GM23248 (cell line): ENCODE results near the gene MINDY2. TPM values are rescaled to one million over a fixed set of nuclear protein-coding genes. Genes with fewer than 3 reads are reported as not detected.
"Not testable (repeated sequence)": the region's sequence is repeated elsewhere in the genome, so short reads cannot be mapped to it uniquely, and the experiment has no call there.

Source experiments
- DNase-seq: peaks from one replicate; pipeline ENCODE4 v3.0.0-alpha.2; 2015
- H2AFZ ChIP-seq: fragments of 200-600 bp; sonication (generic); 2 replicates; pipeline ENCODE4 v1.6.1; 2016; ENCODE audit warnings: antibody characterized with exemption
- H3F3A ChIP-seq: fragments of 200-600 bp; sonication (generic); 2 replicates; pipeline ENCODE4 v1.6.1; 2016; ENCODE audit warnings: mild to moderate bottlenecking, antibody characterized with exemption, mixed run types; ENCODE audit not compliant: insufficient read depth
- H3K27ac ChIP-seq: fragments of 200-600 bp; sonication (generic); 2 replicates; pipeline ENCODE4 v1.5.1; 2016; ENCODE audit warnings: mild to moderate bottlenecking
- H3K27me3 ChIP-seq: fragments of 200-600 bp; sonication (generic); replicated peaks from 2 replicates; pipeline ENCODE4 v1.6.1; 2016; ENCODE audit warnings: mild to moderate bottlenecking; ENCODE audit not compliant: insufficient read depth
- H3K36me3 ChIP-seq: fragments of 200-600 bp; sonication (generic); 2 replicates; pipeline ENCODE4 v1.6.1; 2016; ENCODE audit warnings: low read depth, mild to moderate bottlenecking
- H3K4me1 ChIP-seq: fragments of 200-600 bp; sonication (generic); 2 replicates; pipeline ENCODE4 v1.6.1; 2016; ENCODE audit warnings: mild to moderate bottlenecking; ENCODE audit not compliant: insufficient read depth
- H3K4me2 ChIP-seq: fragments of 200-600 bp; sonication (generic); one replicate; pipeline ENCODE4 v1.6.1; 2016; ENCODE audit warnings: mild to moderate bottlenecking; ENCODE audit not compliant: unreplicated experiment
- H3K4me3 ChIP-seq: fragments of 200-600 bp; sonication (generic); 2 replicates; pipeline ENCODE4 v1.5.1; 2016; ENCODE audit warnings: mild to moderate bottlenecking
- H3K79me2 ChIP-seq: fragments of 200-600 bp; sonication (generic); 2 replicates; pipeline ENCODE4 v1.6.1; 2016; ENCODE audit warnings: mild to moderate bottlenecking; ENCODE audit not compliant: insufficient read depth
- H3K9ac ChIP-seq: fragments of 200-600 bp; sonication (generic); 2 replicates; pipeline ENCODE4 v1.6.1; 2016; ENCODE audit warnings: mild to moderate bottlenecking
- H3K9me2 ChIP-seq: fragments of 200-600 bp; sonication (generic); 2 replicates; pipeline ENCODE4 v1.6.1; 2016; ENCODE audit warnings: mixed run types, mild to moderate bottlenecking, moderate library complexity; ENCODE audit not compliant: insufficient read depth
- H3K9me3 ChIP-seq: fragments of 200-600 bp; sonication (generic); one replicate; pipeline ENCODE4 v1.6.1; 2017; ENCODE audit warnings: low read depth
- H4K20me1 ChIP-seq: fragments of 200-600 bp; sonication (generic); 2 replicates; pipeline ENCODE4 v1.6.0; 2016; ENCODE audit not compliant: insufficient read depth
- EZH2 ChIP-seq: fragments of 200-600 bp; sonication (generic); IDR thresholded peaks from 2 replicates; pipeline ENCODE4 v1.6.1; 2018; ENCODE audit warnings: antibody characterized with exemption, mild to moderate bottlenecking; ENCODE audit not compliant: insufficient read depth, poor library complexity, severe bottlenecking
- EZH2phosphoT487 ChIP-seq: fragments of 200-600 bp; sonication (generic); IDR thresholded peaks from 2 replicates; pipeline ENCODE4 v1.6.1; 2018; ENCODE audit warnings: antibody characterized with exemption, moderate library complexity, mild to moderate bottlenecking, low read depth; ENCODE audit not compliant: insufficient read depth
- WGBS, 2 experiments: methylation state at CpG; one replicate each; pipeline ENCODE4 v1.1.6; 2015 to 2017; ENCODE audit warnings: low lambda C conversion rate in 2 of 2, low coverage in 1 of 2; ENCODE audit errors: missing lambda C conversion rate in 2 of 2; 5-methylcytosine and 5-hydroxymethylcytosine counted together
- in situ Hi-C: fragments of 300-500 bp; cut with MboI; formaldehyde crosslinking; loops from 2 replicates; pipeline ENCODE4 v1.15.0; 2020
- polyA plus RNA-seq: library from polyadenylated mRNA; unstranded; fragments of >200 nt; fragmentation: Nextera tagmentation; extraction: Ambion mirVana; gene quantifications from 2 replicates; pipeline ENCODE4 v1.2.1, GENCODE V29; 2016
- total RNA-seq: library from RNA; depleted of rRNA; stranded (reverse); fragments of >200 nt; shearing (Covaris generic); gene quantifications from 2 replicates; pipeline ENCODE4 v1.2.3, GENCODE V29; 2014

The MINDY2 gene
- total and polyA plus RNA-seq, 2 experiments from 2014 or later = 28.7 to 47.1 TPM

- Histone ChIP-seq H3K36me3 (peaks cover 70% of the 10 kb centered on the region), H3K9ac (no peak overlapping the region), H3K9me2 (no peaks in the 10 kb centered on the region), H4K20me1 (no peaks in the 10 kb centered on the region), H3K4me1 (no peaks in the 10 kb centered on the region), H3K79me2 (no peaks in the 10 kb centered on the region; the same call in 1 of the 2 replicates), H3K27me3 (no peaks in the 10 kb centered on the region), H3F3A (peaks cover 22% of the 10 kb centered on the region), H3K9me3 (no peaks in the 10 kb centered on the region), H3K4me3 (no peak overlapping the region), H3K27ac (no peak overlapping the region), H2AFZ (no peak overlapping the region), H3K4me2 (no peak overlapping the region)
- no peak for DNase-seq
- in situ Hi-C loops = no loop called here
- 76 to 88% methylated on average over 3 of the region's 3 CpGs for WGBS, 2 experiments
- no peak for TF ChIP-seq EZH2
- TF ChIP-seq EZH2phosphoT487 = no peak
Observed at GRCh38 chr15:58880320-58880719, 109.2 kb downstream of the MINDY2 start.

- H3K36me3 ChIP-seq = peaks cover 86% of the 10 kb centered on the region
Observed at GRCh38 chr15:58882243-58882642, 111.1 kb downstream of the MINDY2 start.

GRCh38 chr15:58883926-58884325 is 112.8 kb downstream of the MINDY2 start:
- in situ Hi-C loops, H3K27me3 ChIP-seq, H3K4me2 ChIP-seq: not testable (repeated sequence)

More at GRCh38 chr15:58882243-58882642, 111.1 kb downstream of the MINDY2 start:
- H3K4me2 ChIP-seq = no peak overlapping the region
- H3K9ac ChIP-seq = no peak overlapping the region
- H3K9me3 ChIP-seq = no peaks in the 10 kb centered on the region
- H2AFZ ChIP-seq = no peak overlapping the region
- 83 to 84% methylated on average over 4 of the region's 4 CpGs for WGBS, 2 experiments
- no peak for TF ChIP-seq EZH2
- no peak for TF ChIP-seq EZH2phosphoT487
- no peak for DNase-seq
- no peak overlapping the region for H3K4me3 ChIP-seq
- no peaks in the 10 kb centered on the region for H3K4me1 ChIP-seq
- peaks cover 21% of the 10 kb centered on the region for H3F3A ChIP-seq
- in situ Hi-C loops = no loop called here
- no peak overlapping the region for H3K27ac ChIP-seq
- H3K9me2 ChIP-seq = no peaks in the 10 kb centered on the region
- no peaks in the 10 kb centered on the region for H4K20me1 ChIP-seq
- peaks cover 3% of the 10 kb centered on the region; the same call in 1 of the 2 replicates for H3K79me2 ChIP-seq
- no peaks in the 10 kb centered on the region for H3K27me3 ChIP-seq

GRCh38 chr15:58886921-58887320 is 115.8 kb downstream of the MINDY2 start:
- Histone ChIP-seq H3K4me3 (no peak overlapping the region), H3K79me2 (peaks cover 20% of the 10 kb centered on the region), H3F3A (0 out of 2 replicates have a peak, but pooled peaks cover 4% of the 10 kb centered on the region), H3K27ac (no peak overlapping the region), H2AFZ (no peak overlapping the region), H3K36me3 (peaks cover 91% of the 10 kb centered on the region), H3K9me3 (no peaks in the 10 kb centered on the region), H4K20me1 (no peaks in the 10 kb centered on the region; the same call in 1 of the 2 replicates), H3K4me1 (no peaks in the 10 kb centered on the region), H3K9me2 (no peaks in the 10 kb centered on the region), H3K9ac (no peak overlapping the region), H3K27me3 (no peaks in the 10 kb centered on the region), H3K4me2 (no peak overlapping the region)
- in situ Hi-C loops = no loop called here
- no peak for TF ChIP-seq EZH2phosphoT487
- TF ChIP-seq EZH2 = no peak
- WGBS, 2 experiments = 95 to 96% methylated on average over 12 of the region's 12 CpGs
- DNase-seq = no peak

More at GRCh38 chr15:58883926-58884325, 112.8 kb downstream of the MINDY2 start:
- H2AFZ ChIP-seq, DNase-seq, H4K20me1 ChIP-seq, H3K9me2 ChIP-seq, H3K27ac ChIP-seq, H3K79me2 ChIP-seq, H3K9ac ChIP-seq, H3K9me3 ChIP-seq, H3K4me1 ChIP-seq, H3K4me3 ChIP-seq: not testable (repeated sequence)
- peaks cover 16% of the 10 kb centered on the region for H3F3A ChIP-seq
- WGBS, 2 experiments = 95 to 100% methylated on average over 3 of the region's 3 CpGs
- H3K36me3 ChIP-seq = peaks cover 86% of the 10 kb centered on the region

GRCh38 chr15:58889363-58889762 is 118.3 kb downstream of the MINDY2 start:
- no peaks in the 10 kb centered on the region; the same call in 1 of the 2 replicates for H4K20me1 ChIP-seq
- no peaks in the 10 kb centered on the region for H3K9me2 ChIP-seq
- DNase-seq = peak; percentile 35
- H2AFZ ChIP-seq = no peak overlapping the region
- H3K27ac ChIP-seq = no peak overlapping the region
- H3K4me3 ChIP-seq = no peak overlapping the region
- H3F3A ChIP-seq = no peaks in the 10 kb centered on the region
- H3K79me2 ChIP-seq = peaks cover 34% of the 10 kb centered on the region
- peaks cover 98% of the 10 kb centered on the region for H3K36me3 ChIP-seq
- in situ Hi-C loops = no loop called here
- H3K4me1 ChIP-seq = no peaks in the 10 kb centered on the region
- H3K4me2 ChIP-seq = no peak overlapping the region
- 92 to 94% methylated on average over 7 of the region's 7 CpGs for WGBS, 2 experiments
- TF ChIP-seq EZH2 = no peak
- H3K9me3 ChIP-seq = no peaks in the 10 kb centered on the region
- no peak overlapping the region for H3K9ac ChIP-seq
- no peaks in the 10 kb centered on the region for H3K27me3 ChIP-seq
